A673 (cell line): ENCODE data around the gene GLCCI1. TPM values are rescaled to one million over a fixed set of nuclear protein-coding genes. Genes with fewer than 3 reads are reported as not detected.

ENCODE experiments used
- BruUV-seq: library from RNA; stranded (reverse); fragments of 400-500 nt; replicated peaks from 2 replicates; lab custom pipeline; 2021; lab: Mats Ljungman, UMichigan
- CTCF ChIA-PET: fragments of 300-600 bp; sonication (Branson Sonifier 250); formaldehyde crosslinking; loops from one replicate; lab custom pipeline; 2022; ENCODE audit warnings: antibody characterized with exemption; lab: Charles Lee
- POLR2A ChIA-PET: fragments of 300-600 bp; sonication (Branson Sonifier 250); formaldehyde crosslinking; loops from one replicate; lab custom pipeline; 2022; ENCODE audit warnings: antibody characterized with exemption; ENCODE audit not compliant: low non-redundant PET; lab: Charles Lee
- DNase-seq: peaks from one replicate; pipeline ENCODE4 v3.0.0-alpha.2; 2015; ENCODE audit warnings: low spot score
- H3K27ac ChIP-seq: fragments of 200-600 bp; sonication (generic); 2 replicates; pipeline ENCODE4 v1.5.1; 2016; ENCODE audit warnings: mixed run types, low read depth, mild to moderate bottlenecking, mixed read lengths, antibody characterized with exemption, low read length; ENCODE audit not compliant: poor library complexity, severe bottlenecking
- H3K27me3 ChIP-seq: fragments of 200-600 bp; sonication (generic); replicated peaks from 2 replicates; pipeline ENCODE4 v1.6.1; 2017; ENCODE audit warnings: mixed run types, low read depth, mild to moderate bottlenecking, mixed read lengths, antibody characterized with exemption, low read length; ENCODE audit not compliant: insufficient read depth, poor library complexity
- H3K36me3 ChIP-seq: fragments of 200-600 bp; sonication (generic); 2 replicates; pipeline ENCODE4 v1.6.1; 2016; ENCODE audit warnings: mixed run types, mild to moderate bottlenecking, mixed read lengths, antibody characterized with exemption, low read length; ENCODE audit not compliant: insufficient read depth, poor library complexity, severe bottlenecking
- H3K4me1 ChIP-seq: fragments of 200-600 bp; sonication (generic); 2 replicates; pipeline ENCODE4 v1.6.1; 2017; ENCODE audit warnings: mixed run types, mild to moderate bottlenecking, mixed read lengths, antibody characterized with exemption, low read length; ENCODE audit not compliant: insufficient read depth, poor library complexity, severe bottlenecking
- H3K4me3 ChIP-seq: fragments of 200-600 bp; sonication (generic); 2 replicates; pipeline ENCODE4 v1.5.1; 2016; ENCODE audit warnings: low read depth, mixed run types, mild to moderate bottlenecking, mixed read lengths, low read length; ENCODE audit not compliant: poor library complexity, severe bottlenecking
- H3K9me3 ChIP-seq: fragments of 200-600 bp; sonication (generic); 2 replicates; pipeline ENCODE4 v1.6.1; 2016; ENCODE audit warnings: mixed run types, low read depth, mild to moderate bottlenecking, mixed read lengths, antibody characterized with exemption, low read length; ENCODE audit not compliant: poor library complexity, severe bottlenecking
- EZH2 ChIP-seq: fragments of 200-600 bp; sonication (generic); IDR thresholded peaks from 2 replicates; pipeline ENCODE4 v1.6.1; 2017; ENCODE audit warnings: borderline replicate concordance, low read depth, mild to moderate bottlenecking, mixed read lengths, antibody characterized with exemption, low read length; ENCODE audit not compliant: poor library complexity, severe bottlenecking
- intact Hi-C: fragments of 100-400 bp; cut with micrococcal nuclease; formaldehyde crosslinking; loops from one replicate; pipeline ENCODE4 v1.10.0; 2022; ENCODE audit not compliant: unreplicated experiment
- total RNA-seq: library from RNA; stranded (reverse); gene quantifications from 2 replicates; pipeline ENCODE4 v1.2.3, GENCODE V29; 2021
- TF ChIP-seq, protein P1 (sequence below): fragments of 300-800, 200-600 bp; sonication (generic); conservative IDR thresholded peaks from 2 replicates; pipeline ENCODE4 v1.5.1; 2017; ENCODE audit warnings: low read depth, mild to moderate bottlenecking, antibody characterized with exemption, low read length, moderate library complexity, mixed read lengths

GLCCI1 gene
- total RNA-seq, 1 experiment from 2014 or later = 6.9 TPM

DNA sequence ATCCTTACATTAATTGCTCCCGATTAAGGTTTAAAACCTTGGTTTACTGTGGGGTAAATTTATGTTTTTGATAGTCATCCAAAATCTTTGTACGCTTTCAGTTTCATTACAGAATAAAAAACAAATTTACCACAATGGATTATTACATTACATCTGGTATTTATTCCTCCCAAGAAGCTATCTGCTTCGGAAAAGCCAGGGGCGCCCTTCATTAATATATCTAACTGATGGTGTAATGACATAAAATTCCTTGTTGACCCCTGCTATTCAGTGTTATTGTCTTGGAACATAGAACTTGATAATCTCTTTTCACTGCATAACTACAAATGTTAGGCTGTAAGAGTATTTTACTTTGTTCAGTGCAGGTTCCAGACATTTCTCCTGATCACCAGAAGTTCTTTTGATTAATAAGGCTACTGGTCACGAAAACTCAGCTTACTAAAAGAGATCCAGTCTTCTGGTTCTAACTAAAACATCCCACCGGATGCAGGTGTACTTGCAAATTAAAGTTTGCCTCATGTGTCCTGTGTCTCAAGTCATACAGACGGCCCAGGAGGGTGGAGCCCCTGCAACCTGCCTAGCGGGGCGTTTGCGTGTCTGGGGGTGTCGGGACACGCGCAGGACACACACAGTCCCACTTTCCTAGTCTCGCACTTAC lies 581 bp upstream of the GLCCI1 start:
- TF ChIP-seq, protein P1, sequence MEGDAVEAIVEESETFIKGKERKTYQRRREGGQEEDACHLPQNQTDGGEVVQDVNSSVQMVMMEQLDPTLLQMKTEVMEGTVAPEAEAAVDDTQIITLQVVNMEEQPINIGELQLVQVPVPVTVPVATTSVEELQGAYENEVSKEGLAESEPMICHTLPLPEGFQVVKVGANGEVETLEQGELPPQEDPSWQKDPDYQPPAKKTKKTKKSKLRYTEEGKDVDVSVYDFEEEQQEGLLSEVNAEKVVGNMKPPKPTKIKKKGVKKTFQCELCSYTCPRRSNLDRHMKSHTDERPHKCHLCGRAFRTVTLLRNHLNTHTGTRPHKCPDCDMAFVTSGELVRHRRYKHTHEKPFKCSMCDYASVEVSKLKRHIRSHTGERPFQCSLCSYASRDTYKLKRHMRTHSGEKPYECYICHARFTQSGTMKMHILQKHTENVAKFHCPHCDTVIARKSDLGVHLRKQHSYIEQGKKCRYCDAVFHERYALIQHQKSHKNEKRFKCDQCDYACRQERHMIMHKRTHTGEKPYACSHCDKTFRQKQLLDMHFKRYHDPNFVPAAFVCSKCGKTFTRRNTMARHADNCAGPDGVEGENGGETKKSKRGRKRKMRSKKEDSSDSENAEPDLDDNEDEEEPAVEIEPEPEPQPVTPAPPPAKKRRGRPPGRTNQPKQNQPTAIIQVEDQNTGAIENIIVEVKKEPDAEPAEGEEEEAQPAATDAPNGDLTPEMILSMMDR = no peak
- no peak for TF ChIP-seq EZH2
- no peak for DNase-seq
- Histone ChIP-seq H3K4me3 (peak overlapping the region; percentile 86), H3K27me3 (no peaks in the 10 kb centered on the region), H3K27ac (no peak overlapping the region), H3K4me1 (peaks cover 6% of the 10 kb centered on the region), H3K36me3 (no peaks in the 10 kb centered on the region), H3K9me3 (no peaks in the 10 kb centered on the region)
- POLR2A ChIA-PET = no interaction called here
- CTCF ChIA-PET = no interaction called here
- intact Hi-C loops = loop anchor here (5.0 to 10.0 kb wide), 2 partner anchors 224 to 283 kb away; no protein-coding TSS in a partner anchor
- BruUV-seq = no TSS peak

DNA sequence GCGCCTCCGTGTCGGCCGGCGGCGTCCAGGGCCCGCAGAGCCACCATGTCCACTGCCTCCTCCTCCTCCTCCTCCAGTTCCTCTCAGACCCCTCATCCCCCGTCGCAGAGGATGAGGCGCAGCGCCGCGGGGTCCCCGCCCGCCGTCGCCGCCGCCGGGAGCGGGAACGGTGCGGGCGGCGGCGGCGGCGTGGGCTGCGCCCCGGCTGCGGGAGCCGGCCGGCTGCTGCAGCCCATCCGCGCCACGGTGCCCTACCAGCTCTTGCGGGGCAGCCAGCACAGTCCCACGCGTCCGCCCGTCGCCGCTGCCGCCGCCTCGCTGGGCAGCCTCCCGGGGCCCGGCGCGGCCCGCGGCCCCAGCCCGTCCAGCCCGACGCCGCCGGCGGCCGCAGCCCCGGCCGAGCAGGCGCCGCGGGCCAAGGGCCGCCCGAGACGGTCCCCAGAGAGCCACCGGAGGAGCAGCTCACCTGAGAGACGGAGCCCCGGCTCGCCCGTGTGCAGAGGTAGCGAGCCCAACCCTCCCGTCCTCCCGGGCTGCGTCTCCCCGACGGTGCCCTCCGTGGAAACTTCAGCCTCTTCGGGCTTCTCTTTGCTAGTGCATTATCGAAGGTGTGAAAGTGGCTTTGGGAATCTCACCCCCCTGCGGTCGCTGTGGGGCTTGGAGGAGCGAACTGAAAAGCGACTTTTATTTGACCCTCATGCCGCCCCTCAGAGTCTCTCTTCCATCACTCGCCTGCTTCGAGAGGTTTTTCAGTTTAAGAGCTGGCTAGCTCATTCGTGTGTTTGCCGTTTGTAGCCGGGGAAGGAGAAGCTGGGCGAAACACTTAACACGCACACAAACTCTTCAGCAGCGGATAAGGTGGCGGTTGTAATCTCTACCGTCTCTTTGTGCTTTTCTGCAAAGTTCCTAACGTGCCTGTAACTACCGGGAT lies 975 bp downstream of the GLCCI1 start:
- Histone ChIP-seq H3K36me3 (no peaks in the 10 kb centered on the region), H3K4me1 (peaks cover 6% of the 10 kb centered on the region), H3K27me3 (no peaks in the 10 kb centered on the region), H3K9me3 (no peaks in the 10 kb centered on the region), H3K27ac (peak overlapping the region; percentile 82), H3K4me3 (peak overlapping the region; percentile 86)
- peak; percentile 52 for DNase-seq
- ChIA-PET CTCF (no interaction called here), POLR2A (no interaction called here)
- intact Hi-C loops = loop anchor here (5.0 to 10.0 kb wide), 2 partner anchors 223 to 285 kb away; no protein-coding TSS in a partner anchor
- BruUV-seq = no TSS peak
- TF ChIP-seq EZH2 = no peak
- TF ChIP-seq, protein P1 = no peak

DNA sequence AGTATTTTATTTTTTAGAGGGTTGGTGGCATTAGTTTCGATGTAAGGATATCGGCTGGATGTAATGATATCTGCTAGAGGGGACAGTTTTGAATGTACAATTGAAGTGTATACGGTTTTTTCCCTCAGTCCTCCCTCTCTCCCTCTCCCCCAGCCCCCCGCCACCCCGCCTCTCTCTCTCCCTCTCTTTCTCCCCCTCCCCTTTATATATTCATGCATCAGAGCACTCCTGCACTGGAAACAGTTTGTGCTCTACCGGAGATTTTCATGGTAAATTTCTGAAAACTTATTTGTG lies 1.6 kb downstream of the GLCCI1 start:
- no TSS peak for BruUV-seq
- POLR2A ChIA-PET = interaction anchor here (0.6 to 0.7 kb wide), 2 partner anchors 63 to 1848 kb away, joined by 4 to 7 read pairs; no protein-coding TSS in a partner anchor
- H3K4me1 ChIP-seq = peaks cover 6% of the 10 kb centered on the region

More for the DNA sequence above, 1.6 kb downstream of the GLCCI1 start:
- CTCF ChIA-PET = interaction anchor here (0.6 to 0.9 kb wide), 2 partner anchors 288 to 326 kb away, joined by 3 to 5 read pairs; no protein-coding TSS in a partner anchor
- Histone ChIP-seq H3K36me3 (no peaks in the 10 kb centered on the region), H3K27me3 (no peaks in the 10 kb centered on the region), H3K9me3 (no peaks in the 10 kb centered on the region), H3K4me3 (peak overlapping the region; percentile 86), H3K27ac (no peak overlapping the region)
- peak; percentile 14 for DNase-seq
- TF ChIP-seq, protein P1 = no peak
- TF ChIP-seq EZH2 = no peak
- intact Hi-C loops = no loop called here
